H1 (cell line): Measurements from ENCODE around the gene RPL22L1. TPM values are rescaled to one million over a fixed set of nuclear protein-coding genes. Genes with fewer than 3 reads are reported as not detected.
A peak's percentile ranks its signal among the peaks of the same experiment; 100 is the strongest.

Experiments
- CTCF ChIA-PET: fragments of 300-600 bp; sonication (Branson Sonifier 250); formaldehyde crosslinking; loops from one replicate; lab custom pipeline; 2021; ENCODE audit not compliant: partially characterized antibody; lab: Charles Lee
- POLR2A ChIA-PET: fragments of 300-600 bp; sonication (Branson Sonifier 250); formaldehyde crosslinking; loops from one replicate; lab custom pipeline; 2021; ENCODE audit warnings: inconsistent platforms; ENCODE audit not compliant: partially characterized antibody; lab: Charles Lee
- DNase-seq, 2 experiments: peaks; one replicate each; pipeline versions ENCODE4 v3.0.0 to v3.0.0-alpha.2; 2010 to 2022; ENCODE audit warnings: low spot score in 2 of 2, low read depth in 1 of 2, mixed read lengths in 1 of 2
- FAIRE-seq: peaks from 2 replicates; lab custom pipeline; 2011; peaks lifted over from hg19 to GRCh38; lab: Jason Lieb, UNC
- H2AFZ ChIP-seq: 2 replicates; pipeline ENCODE4 v1.8.1; 2012; ENCODE audit warnings: low read length, inconsistent platforms
- H2AK5ac ChIP-seq: 2 replicates; pipeline ENCODE4 v1.6.1; 2013; ENCODE audit warnings: low read depth, low read length
- H2BK120ac ChIP-seq: replicated peaks from 2 replicates; pipeline ENCODE3; 2013; ENCODE audit warnings: low read depth, low read length, inconsistent platforms
- H2BK12ac ChIP-seq: 2 replicates; pipeline ENCODE4 v1.6.1; 2013; ENCODE audit warnings: low read depth, low read length
- H2BK15ac ChIP-seq: 2 replicates; pipeline ENCODE4 v1.6.1; 2013; ENCODE audit warnings: low read length
- H2BK20ac ChIP-seq: 2 replicates; pipeline ENCODE4 v1.6.1; 2013; ENCODE audit warnings: low read length
- H2BK5ac ChIP-seq: 2 replicates; pipeline ENCODE4 v1.6.1; 2013; ENCODE audit warnings: low read depth, low read length
- H3K14ac ChIP-seq: 2 replicates; pipeline ENCODE4 v1.6.1; 2013; ENCODE audit warnings: inconsistent platforms; ENCODE audit not compliant: insufficient read length
- H3K18ac ChIP-seq: 2 replicates; pipeline ENCODE4 v1.6.1; 2013; ENCODE audit warnings: low read length; ENCODE audit errors: extremely low read depth
- H3K23ac ChIP-seq: 2 replicates; pipeline ENCODE4 v1.6.1; 2013; ENCODE audit warnings: inconsistent platforms; ENCODE audit not compliant: insufficient read length
- H3K23me2 ChIP-seq: 2 replicates; pipeline ENCODE4 v1.6.1; 2013; ENCODE audit warnings: low read depth, low read length
- H3K27ac ChIP-seq: 2 replicates; pipeline ENCODE4 v1.6.1; 2011; ENCODE audit warnings: low read depth, low read length, inconsistent platforms
- H3K27me3 ChIP-seq, 4 experiments: replicated peaks in 1 of 4; 1 replicate in 1 of 4; 2 replicates in 3 of 4; pipeline versions ENCODE4 v1.6.1 to v1.8.1; 2011 to 2013; ENCODE audit warnings: low read length in 3 of 4, mild to moderate bottlenecking in 3 of 4, inconsistent platforms in 2 of 4, mixed read lengths in 2 of 4, moderate library complexity in 1 of 4; ENCODE audit not compliant: control insufficient read depth in 3 of 4, insufficient read depth in 3 of 4; ENCODE audit errors: extremely low read depth in 1 of 4
- H3K36me3 ChIP-seq, 4 experiments: 2 replicates each; pipeline versions ENCODE4 v1.6.1 to v1.8.1; 2011 to 2013; ENCODE audit warnings: mild to moderate bottlenecking in 4 of 4, low read length in 3 of 4, moderate library complexity in 2 of 4, control low read depth in 1 of 4, inconsistent platforms in 1 of 4; ENCODE audit not compliant: insufficient read depth in 4 of 4, control insufficient read depth in 2 of 4
- H3K4ac ChIP-seq: replicated peaks from 2 replicates; pipeline ENCODE3; 2013; ENCODE audit warnings: low read length, low read depth, mixed read lengths, inconsistent platforms; ENCODE audit not compliant: insufficient read length
- H3K4me1 ChIP-seq, 4 experiments: replicated peaks in 1 of 4; 1 replicate in 1 of 4; 2 replicates in 3 of 4; pipeline versions ENCODE4 v1.6.1 to v1.8.1; 2011 to 2013; ENCODE audit warnings: low read length in 3 of 4, inconsistent platforms in 2 of 4, mixed read lengths in 1 of 4; ENCODE audit not compliant: insufficient read depth in 4 of 4, control insufficient read depth in 3 of 4
- H3K4me2 ChIP-seq, 2 experiments: 2 replicates each; pipeline versions ENCODE4 v1.6.1 to v1.8.1; 2011 to 2013; ENCODE audit warnings: low read depth in 2 of 2, low read length in 2 of 2, control low read depth in 1 of 2, inconsistent platforms in 1 of 2, mild to moderate bottlenecking in 1 of 2; ENCODE audit not compliant: insufficient read depth in 1 of 2
- H3K4me3 ChIP-seq, 4 experiments: fragments of 200-600, 300-600 bp in 1 of 4; sonication (generic), shearing (Covaris generic), sonication (Bioruptor Twin) in 1 of 4; 2 replicates each; pipeline versions ENCODE4 v1.5.1 to v1.8.1; 2011 to 2016; ENCODE audit warnings: low read length in 4 of 4, low read depth in 3 of 4, control low read depth in 2 of 4, inconsistent platforms in 2 of 4, mild to moderate bottlenecking in 2 of 4, mixed read lengths in 1 of 4, moderate library complexity in 1 of 4; ENCODE audit not compliant: insufficient read depth in 2 of 4; ENCODE audit errors: extremely low read depth in 1 of 4
- H3K56ac ChIP-seq: replicated peaks from 2 replicates; pipeline ENCODE3; 2013; ENCODE audit warnings: low read depth, mild to moderate bottlenecking, mixed read lengths, low read length, inconsistent platforms; ENCODE audit not compliant: insufficient read length
- H3K79me1 ChIP-seq: 2 replicates; pipeline ENCODE4 v1.6.1; 2013; ENCODE audit warnings: low read depth, low read length, control low read depth
- H3K79me2 ChIP-seq, 2 experiments: 2 replicates each; pipeline versions ENCODE4 v1.6.1 to v1.8.1; 2012 to 2013; ENCODE audit warnings: low read length in 2 of 2, mild to moderate bottlenecking in 2 of 2, inconsistent platforms in 1 of 2; ENCODE audit not compliant: insufficient read depth in 2 of 2, control insufficient read depth in 1 of 2
- H3K9ac ChIP-seq, 4 experiments: replicated peaks in 1 of 4; 1 replicate in 1 of 4; 2 replicates in 3 of 4; pipeline versions ENCODE4 v1.6.1 to v1.8.1; 2011 to 2013; ENCODE audit warnings: low read depth in 3 of 4, low read length in 3 of 4, control low read depth in 2 of 4, mild to moderate bottlenecking in 2 of 4, moderate library complexity in 2 of 4, inconsistent platforms in 1 of 4; ENCODE audit errors: extremely low read depth in 1 of 4
- H3K9me3 ChIP-seq, 2 experiments: 2 replicates each; pipeline versions ENCODE4 v1.6.1 to v1.8.1; 2012 to 2013; ENCODE audit warnings: mild to moderate bottlenecking in 2 of 2, moderate library complexity in 2 of 2, control low read depth in 1 of 2, inconsistent platforms in 1 of 2, low read depth in 1 of 2, low read length in 1 of 2, mixed read lengths in 1 of 2; ENCODE audit not compliant: insufficient read depth in 2 of 2
- H4K20me1 ChIP-seq, 2 experiments: replicated peaks in 1 of 2; 2 replicates each; pipeline versions ENCODE3 to v1.8.1; 2011 to 2013; ENCODE audit warnings: inconsistent platforms in 2 of 2, low read length in 2 of 2, mild to moderate bottlenecking in 1 of 2; ENCODE audit not compliant: insufficient read depth in 2 of 2, control insufficient read depth in 1 of 2
- H4K5ac ChIP-seq: 2 replicates; pipeline ENCODE4 v1.6.1; 2013; ENCODE audit warnings: low read length, low read depth, mixed read lengths, inconsistent platforms; ENCODE audit not compliant: insufficient read length
- H4K8ac ChIP-seq: 2 replicates; pipeline ENCODE4 v1.8.0; 2013; ENCODE audit warnings: mild to moderate bottlenecking, moderate library complexity, low read length, inconsistent platforms; ENCODE audit not compliant: insufficient read depth; ENCODE audit errors: extremely low read depth
- H4K91ac ChIP-seq: replicated peaks from 2 replicates; pipeline ENCODE3; 2013; ENCODE audit warnings: low read length, mixed read lengths, inconsistent platforms; ENCODE audit not compliant: insufficient read length
- ASH2L ChIP-seq: fragments of 200-600, 300-600 bp; sonication (generic); IDR thresholded peaks from one replicate; pipeline ENCODE4 v1.7.1; 2017; ENCODE audit warnings: low read length
- KDM1A ChIP-seq: fragments of 200-600, 300-600 bp; sonication (generic); IDR thresholded peaks from 2 replicates; pipeline ENCODE4 v1.7.1; 2016; ENCODE audit warnings: mild to moderate bottlenecking, low read length, borderline replicate concordance
- WGBS, 2 experiments: shearing (Covaris generic) in 1 of 2; methylation state at CpG; one replicate each; pipeline versions ENCODE4 v1.1.6 to v1.1.7; 2013 to 2015; ENCODE audit warnings: low lambda C conversion rate in 2 of 2, mixed read lengths in 2 of 2, inconsistent platforms in 1 of 2, low coverage in 1 of 2, missing lambda C conversion rate in 1 of 2; ENCODE audit not compliant: insufficient replicate concordance in 2 of 2, insufficient coverage in 1 of 2, insufficient read length in 1 of 2; ENCODE audit errors: extremely low coverage in 1 of 2, missing lambda C conversion rate in 1 of 2; 5-methylcytosine and 5-hydroxymethylcytosine counted together
- polyA plus RNA-seq, 7 experiments: library from polyadenylated mRNA; depleted of rRNA in 3 of 7; stranded (reverse) in 5 of 7; unstranded in 2 of 7; fragments of >200 nt in 5 of 7; fragments of 200-250 nt in 2 of 7; gene quantifications; 1 replicate in 5 of 7; 2 replicates in 1 of 7; 4 replicates in 1 of 7; pipeline versions ENCODE4 v1.2.1 to v1.2.3, GENCODE V29; 2011 to 2013; ENCODE audit warnings: missing spikeins in 2 of 7, mixed read lengths in 2 of 7
- total RNA-seq: library from RNA; stranded (reverse); fragmentation: NEBNext Ultra II Directional; extraction: Animal tissue kit (Norgen Biotek cat#: 25700); gene quantifications from 2 replicates; pipeline ENCODE4 v1.2.1, GENCODE V29; 2021
- TF ChIP-seq, protein P1 (sequence below): IDR thresholded peaks from 2 replicates; pipeline ENCODE4 v1.6.1; 2012; ENCODE audit warnings: inconsistent platforms
- TF ChIP-seq, protein P2 (sequence below), 3 experiments: IDR thresholded peaks; 1 replicate in 2 of 3; 2 replicates in 1 of 3; pipeline versions ENCODE4 v1.5.1 to v1.6.1; 2011; ENCODE audit warnings: low read length in 3 of 3, mild to moderate bottlenecking in 3 of 3, inconsistent platforms in 2 of 3, low read depth in 1 of 3, moderate library complexity in 1 of 3; ENCODE audit not compliant: insufficient read depth in 1 of 3; ENCODE audit errors: control extremely low read depth in 1 of 3

Gene RPL22L1
- total and polyA plus RNA-seq, 2 of the 8 experiments (the other 6 are each of a cell fraction or from before 2014, with no cell fraction given) = 99.9 to 280 TPM

DNA sequence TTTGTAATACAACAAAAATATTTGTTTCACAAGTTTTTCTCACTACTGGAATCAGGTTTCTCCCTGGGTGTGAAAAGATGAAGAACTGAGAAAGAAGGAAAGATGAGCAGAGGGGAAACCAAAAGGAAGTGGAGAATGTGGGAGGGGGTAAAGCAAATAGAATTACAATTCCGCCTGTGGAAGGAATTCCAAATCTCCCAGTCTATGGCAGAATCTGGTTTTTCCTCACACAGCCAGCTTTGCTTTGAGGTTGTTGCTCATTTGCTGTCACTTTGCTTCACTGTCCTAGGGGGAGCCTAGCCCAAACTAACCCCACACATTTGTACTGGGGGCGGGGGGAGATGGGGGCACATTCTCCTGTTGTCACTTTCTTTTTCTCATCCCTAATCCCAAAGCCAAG, 43.9 kb downstream of the RPL22L1 start:
- H3K79me1 ChIP-seq = no peaks in the 10 kb centered on the region
- no peaks in the 10 kb centered on the region for H3K79me2 ChIP-seq
- no peak for FAIRE-seq
- H4K5ac ChIP-seq = no peak overlapping the region
- H3K14ac ChIP-seq = no peak overlapping the region
- H2AK5ac ChIP-seq = no peak overlapping the region
- H3K9ac ChIP-seq = no peak overlapping the region
- H4K8ac ChIP-seq = no peak overlapping the region
- no peak overlapping the region for H3K56ac ChIP-seq
- no peak overlapping the region for H3K4me3 ChIP-seq
- H3K23ac ChIP-seq = no peak overlapping the region
- no peak overlapping the region for H2BK20ac ChIP-seq
- H3K4me1 ChIP-seq = peaks cover 2 to 15% (median 7%) of the 10 kb centered on the region in 4 experiments; a peak in 5 of 7 replicates
- CTCF ChIA-PET = interaction anchor here (0.6 to 3.2 kb wide), 4 partner anchors 14 to 300 kb away, joined by 3 to 24 read pairs (median 7); no protein-coding TSS in a partner anchor
- H4K91ac ChIP-seq = no peak overlapping the region
- no peak overlapping the region for H3K4ac ChIP-seq
- H2BK120ac ChIP-seq = no peak overlapping the region
- H4K20me1 ChIP-seq = no peaks in the 10 kb centered on the region
- H3K18ac ChIP-seq = 0 out of 2 replicates have a peak overlapping the region, but pooled peaks have one; percentile 28
- no peak for DNase-seq
- H3K27me3 ChIP-seq = no peaks in the 10 kb centered on the region
- no peaks in the 10 kb centered on the region; a peak in 1 of 8 replicates for H3K36me3 ChIP-seq
- H2AFZ ChIP-seq = no peak overlapping the region
- peak overlapping the region in 1 of 2 experiments; percentile 36; a peak in 2 of 4 replicates for H3K4me2 ChIP-seq
- peak overlapping the region; percentile 73; the same call in 1 of the 2 replicates for H2BK5ac ChIP-seq
- H2BK15ac ChIP-seq = no peak overlapping the region
- H3K23me2 ChIP-seq = no peaks in the 10 kb centered on the region
- no peak overlapping the region for H2BK12ac ChIP-seq
- TF ChIP-seq KDM1A (no peak), ASH2L (no peak)
- TF ChIP-seq, protein P1, sequence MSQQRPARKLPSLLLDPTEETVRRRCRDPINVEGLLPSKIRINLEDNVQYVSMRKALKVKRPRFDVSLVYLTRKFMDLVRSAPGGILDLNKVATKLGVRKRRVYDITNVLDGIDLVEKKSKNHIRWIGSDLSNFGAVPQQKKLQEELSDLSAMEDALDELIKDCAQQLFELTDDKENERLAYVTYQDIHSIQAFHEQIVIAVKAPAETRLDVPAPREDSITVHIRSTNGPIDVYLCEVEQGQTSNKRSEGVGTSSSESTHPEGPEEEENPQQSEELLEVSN = no peak
- TF ChIP-seq, protein P2, sequence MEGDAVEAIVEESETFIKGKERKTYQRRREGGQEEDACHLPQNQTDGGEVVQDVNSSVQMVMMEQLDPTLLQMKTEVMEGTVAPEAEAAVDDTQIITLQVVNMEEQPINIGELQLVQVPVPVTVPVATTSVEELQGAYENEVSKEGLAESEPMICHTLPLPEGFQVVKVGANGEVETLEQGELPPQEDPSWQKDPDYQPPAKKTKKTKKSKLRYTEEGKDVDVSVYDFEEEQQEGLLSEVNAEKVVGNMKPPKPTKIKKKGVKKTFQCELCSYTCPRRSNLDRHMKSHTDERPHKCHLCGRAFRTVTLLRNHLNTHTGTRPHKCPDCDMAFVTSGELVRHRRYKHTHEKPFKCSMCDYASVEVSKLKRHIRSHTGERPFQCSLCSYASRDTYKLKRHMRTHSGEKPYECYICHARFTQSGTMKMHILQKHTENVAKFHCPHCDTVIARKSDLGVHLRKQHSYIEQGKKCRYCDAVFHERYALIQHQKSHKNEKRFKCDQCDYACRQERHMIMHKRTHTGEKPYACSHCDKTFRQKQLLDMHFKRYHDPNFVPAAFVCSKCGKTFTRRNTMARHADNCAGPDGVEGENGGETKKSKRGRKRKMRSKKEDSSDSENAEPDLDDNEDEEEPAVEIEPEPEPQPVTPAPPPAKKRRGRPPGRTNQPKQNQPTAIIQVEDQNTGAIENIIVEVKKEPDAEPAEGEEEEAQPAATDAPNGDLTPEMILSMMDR (IDR thresholded peaks at IDR 0.05; ENCODE audit: control extremely low read depth in 1 of 3, insufficient read depth in 1 of 3, low read depth in 1 of 3, low read length in 3 of 3) = no peak
- TF ChIP-seq, all 59 proteins: peak for 0
- POLR2A ChIA-PET = interaction anchor here (1.1 kb wide), 1 partner anchor 22 kb away, joined by 4 read pairs; no protein-coding TSS in a partner anchor
- WGBS, 2 experiments = 25% methylated on average over 1 of the region's 2 CpGs; no CpG with 5 or more reads in 1 of the 2 experiments
- Histone ChIP-seq H3K9me3 (no peaks in the 10 kb centered on the region), H3K27ac (no peak overlapping the region)
